GM18868 (cell line): ENCODE results near the gene RHCG.

ENCODE experiments used
- ATAC-seq: cut with Tn5 transposase; IDR thresholded peaks from one replicate; pipeline ENCODE4 v1.9.1; 2021; ENCODE audit warnings: mild to moderate bottlenecking, moderate library complexity; ENCODE audit not compliant: unreplicated experiment

RHCG gene

GRCh38 chr15:89446255-89446891 is 50.0 kb downstream of the RHCG start:
- peak; percentile 35 for ATAC-seq

DNA sequence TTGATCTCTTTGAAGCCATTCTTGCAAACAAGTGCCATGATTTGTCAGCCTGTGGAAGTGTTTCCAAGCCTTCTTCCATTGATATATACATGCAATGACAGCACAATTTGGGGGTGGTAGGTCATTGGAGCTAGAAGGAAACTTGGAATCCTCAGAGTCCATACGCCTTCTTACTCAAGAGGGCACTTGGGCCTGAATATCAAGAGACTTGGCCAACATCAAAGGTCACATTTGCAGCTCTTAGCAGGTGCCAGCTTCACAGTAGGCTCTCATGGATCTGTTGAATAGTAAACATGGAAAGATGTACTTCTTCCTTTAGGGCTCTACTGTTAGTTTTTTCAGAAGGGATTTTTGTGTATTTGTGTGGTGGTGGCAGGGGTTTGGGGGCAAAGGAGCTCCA is 50.9 kb downstream of the RHCG start:
- ATAC-seq: no peak

DNA sequence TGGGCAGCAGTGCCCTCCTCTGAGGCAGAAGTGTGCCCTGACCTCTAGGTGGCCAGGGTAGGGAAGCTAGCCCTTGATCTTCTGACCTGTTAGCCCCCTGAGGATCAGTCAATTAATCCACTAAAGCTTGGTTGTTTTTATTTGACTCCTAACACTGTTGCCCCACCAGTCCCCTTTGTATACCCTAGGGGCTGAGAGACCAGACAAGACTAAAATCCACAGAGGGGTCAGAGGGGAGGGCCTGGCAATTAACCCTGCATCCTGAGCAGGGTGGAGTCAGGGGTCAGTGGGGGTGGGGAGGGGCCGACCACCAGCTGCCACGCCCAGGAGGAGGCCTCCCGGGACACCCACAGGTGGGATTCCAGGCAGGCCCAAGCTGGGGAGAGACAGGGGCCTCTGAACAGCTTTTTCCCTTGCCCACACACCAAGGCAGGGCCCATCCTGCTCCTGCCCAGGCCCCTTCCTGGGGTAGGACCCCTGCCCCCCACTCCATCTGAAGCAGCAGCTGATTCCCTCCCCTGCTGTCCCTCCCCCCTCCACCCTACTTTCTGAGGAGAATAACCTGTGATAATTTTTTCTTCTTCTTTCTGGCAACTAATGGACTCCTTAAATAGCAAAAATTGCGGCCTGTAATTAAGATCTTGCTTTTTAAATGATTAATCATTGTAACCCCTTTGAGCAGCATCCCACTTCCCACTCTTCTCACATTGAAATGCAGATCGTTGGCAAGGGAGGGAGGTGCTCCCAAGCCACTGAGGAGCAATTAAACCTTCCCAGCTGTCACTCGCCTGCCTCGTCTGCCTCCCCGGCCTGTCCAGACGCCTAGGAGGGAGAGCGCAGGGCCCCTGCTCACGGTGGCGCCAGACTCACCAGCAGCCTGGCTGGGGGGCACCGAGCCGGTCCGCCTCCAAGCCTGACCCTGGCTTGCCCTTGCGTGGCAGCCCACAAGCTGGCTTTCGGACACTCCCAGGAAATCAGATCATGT is 51.9 kb downstream of the RHCG start:
- no peak for ATAC-seq

GRCh38 chr15:89443581-89443980 is 52.8 kb downstream of the RHCG start:
- ATAC-seq: no peak

- no peak for ATAC-seq
Measured at GRCh38 chr15:89442671-89443307, 53.6 kb downstream of the RHCG start.

DNA sequence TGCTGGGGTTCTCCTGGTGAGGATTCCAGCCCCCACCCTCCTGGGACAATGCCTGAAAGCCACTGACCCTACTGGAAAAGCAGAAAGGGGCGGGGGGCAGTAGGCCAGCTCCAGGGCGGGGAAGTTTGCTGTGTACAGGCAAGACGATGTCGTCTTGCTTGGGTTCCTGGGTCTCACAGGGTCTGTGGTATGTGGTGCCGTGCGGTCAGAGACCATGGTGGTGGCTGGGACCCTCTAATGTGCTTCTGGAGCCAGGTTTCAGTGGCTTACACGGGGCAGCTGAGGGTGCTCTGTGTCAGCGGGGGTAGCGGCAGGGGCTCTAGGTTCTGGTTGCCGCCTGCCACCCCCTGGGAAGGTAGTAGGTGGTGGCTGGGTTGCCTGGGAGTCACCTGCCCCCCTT is 54.2 kb downstream of the RHCG start:
- ATAC-seq: no peak

DNA sequence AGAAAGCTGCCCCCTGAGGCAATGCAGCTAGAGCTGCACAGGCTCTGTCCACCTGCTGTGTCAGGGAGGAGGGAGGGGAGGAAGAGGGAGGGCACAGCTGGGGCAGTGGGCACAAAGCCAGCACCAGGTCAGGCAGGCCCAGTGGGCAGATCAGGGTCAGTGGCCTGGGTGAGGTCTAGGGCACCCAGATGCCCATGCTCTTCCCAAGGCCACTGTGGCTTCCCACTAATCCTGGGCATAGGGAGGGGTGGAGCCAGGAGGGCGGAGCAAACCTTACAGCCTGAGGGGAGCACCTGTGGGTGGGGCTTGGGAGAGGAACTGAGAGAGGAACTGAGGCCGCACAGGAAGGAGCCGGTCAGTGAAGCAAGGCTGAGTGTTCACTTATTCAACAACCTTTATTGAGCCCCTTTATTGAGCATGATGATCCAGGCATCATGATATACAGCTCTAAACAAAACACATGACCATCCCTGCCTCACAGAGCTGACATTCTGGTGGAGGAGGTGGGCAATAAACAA is 55.0 kb downstream of the RHCG start:
- ATAC-seq: peak; percentile 95

DNA sequence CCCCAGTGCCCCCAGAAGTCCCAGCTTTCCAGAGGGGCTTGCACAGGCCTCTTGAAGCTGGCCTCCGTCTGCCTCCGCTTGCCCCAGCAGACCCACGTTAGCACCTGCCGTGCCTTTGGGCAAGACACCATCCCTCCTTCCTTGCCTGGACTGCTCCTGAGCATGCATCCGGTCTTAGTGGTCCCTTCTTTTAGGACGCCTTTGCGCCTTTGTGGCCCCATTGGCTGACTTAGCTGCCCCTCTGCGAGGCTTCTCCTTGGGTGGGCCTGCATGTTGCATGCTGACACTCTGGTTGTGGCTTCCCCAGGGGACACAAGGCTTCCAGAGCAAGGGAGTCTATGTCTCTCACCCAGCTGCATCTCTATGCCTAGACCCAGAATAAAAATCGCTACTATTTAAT is 56.6 kb downstream of the RHCG start:
- ATAC-seq: no peak

- no peak for ATAC-seq
Measured at GRCh38 chr15:89436560-89437311, 59.6 kb downstream of the RHCG start.

GRCh38 chr15:89435362-89435761 is 61.0 kb downstream of the RHCG start:
- ATAC-seq: no peak

DNA sequence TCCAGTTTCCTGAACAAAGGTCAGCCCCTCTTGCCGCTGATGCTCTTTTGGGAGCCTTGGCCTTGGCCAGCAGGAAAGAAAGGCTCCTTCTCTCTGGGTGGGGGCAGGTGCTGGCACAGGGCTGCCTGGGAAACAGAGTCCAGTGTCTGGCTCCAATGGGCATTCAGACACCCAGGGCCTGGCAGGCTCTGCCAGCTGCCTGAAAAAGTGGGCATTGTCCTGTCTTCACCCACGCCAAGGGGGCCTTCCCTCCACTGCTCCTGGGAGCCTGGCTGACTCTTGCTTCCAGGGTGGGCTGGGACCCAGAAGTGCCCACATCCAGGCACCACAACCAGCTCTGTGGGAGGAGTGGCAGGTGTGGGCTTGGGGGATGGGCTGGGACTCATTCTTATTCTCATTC is 62.7 kb downstream of the RHCG start:
- no peak for ATAC-seq

DNA sequence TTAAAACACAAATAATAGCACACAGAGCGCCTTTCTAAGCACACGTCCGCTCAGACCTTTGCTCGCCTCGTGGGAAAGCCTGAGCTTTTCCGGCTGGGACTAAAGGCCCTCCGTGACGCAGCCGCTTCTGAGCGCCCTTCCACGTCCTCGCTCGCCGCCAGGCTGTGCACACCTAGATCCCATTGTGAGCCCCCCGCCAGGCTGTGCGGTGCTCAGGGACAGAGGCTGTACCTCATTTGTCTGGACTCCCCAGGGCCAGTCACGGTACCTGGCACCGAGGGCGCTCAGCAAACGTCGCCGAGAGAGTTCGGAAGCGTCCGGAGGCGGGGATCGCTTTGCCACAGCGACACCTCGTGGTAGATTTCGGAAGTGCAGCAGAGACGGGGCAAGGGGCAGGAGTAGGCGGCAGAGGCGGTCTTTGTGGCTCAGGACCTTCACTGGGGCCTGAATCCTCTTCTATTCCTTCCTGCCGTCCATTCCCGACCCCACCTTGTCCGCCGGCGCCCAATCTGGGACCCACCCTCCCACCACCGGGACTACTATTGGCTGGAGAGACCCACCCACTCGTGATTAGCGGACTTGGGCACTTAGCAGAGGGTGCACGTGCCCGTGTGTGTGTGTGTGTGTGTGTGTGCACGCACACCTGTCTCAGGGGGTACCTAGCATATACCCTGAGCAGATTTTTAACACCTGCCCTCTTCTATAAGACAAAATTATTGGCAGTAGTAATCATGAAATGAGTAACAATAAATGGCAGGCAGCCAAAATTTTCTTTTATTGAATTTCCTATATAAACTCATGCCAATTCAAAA is 65.6 kb downstream of the RHCG start:
- peak; percentile 95 for ATAC-seq

- ATAC-seq: no peak
Measured at GRCh38 chr15:89429986-89430385, 66.4 kb downstream of the RHCG start.

DNA sequence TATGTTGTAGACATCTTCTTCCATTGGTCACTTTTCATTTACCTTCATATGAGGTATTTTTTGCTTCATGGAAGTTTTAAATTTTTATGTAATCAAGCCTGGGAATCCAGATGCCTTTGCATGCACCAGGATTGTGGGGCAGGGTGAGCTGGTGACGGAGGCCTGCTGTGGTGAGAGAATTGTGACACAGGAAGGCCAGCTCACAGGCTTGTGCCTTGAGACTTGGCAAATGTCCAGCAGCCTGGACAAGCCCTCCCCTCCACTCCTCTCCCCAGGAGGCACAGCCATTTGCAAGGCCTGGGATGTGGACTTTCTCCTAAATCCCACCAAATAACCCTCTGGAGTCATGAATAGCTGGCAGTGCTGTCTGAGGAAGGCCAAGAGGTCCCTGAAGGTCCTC is 67.4 kb downstream of the RHCG start:
- ATAC-seq: no peak

DNA sequence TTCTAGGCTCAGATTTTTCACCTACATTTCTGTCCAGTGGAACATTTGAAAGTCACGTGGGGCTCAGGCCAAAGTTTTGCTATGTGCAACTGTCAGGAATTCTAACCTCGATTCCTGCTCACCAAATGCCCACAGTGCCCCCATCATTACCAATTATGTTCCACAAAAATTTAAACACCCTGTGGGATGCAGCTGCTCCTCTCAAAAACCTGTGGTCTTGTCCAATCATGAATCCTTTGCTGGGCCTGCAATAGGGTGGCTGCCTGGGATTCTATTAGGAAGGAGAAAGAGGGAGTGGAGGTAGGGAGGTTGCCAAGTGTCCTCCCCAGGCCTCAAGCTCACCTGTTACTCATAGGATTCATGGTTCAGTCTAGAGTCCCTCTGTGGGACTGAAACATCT is 68.1 kb downstream of the RHCG start:
- no peak for ATAC-seq

DNA sequence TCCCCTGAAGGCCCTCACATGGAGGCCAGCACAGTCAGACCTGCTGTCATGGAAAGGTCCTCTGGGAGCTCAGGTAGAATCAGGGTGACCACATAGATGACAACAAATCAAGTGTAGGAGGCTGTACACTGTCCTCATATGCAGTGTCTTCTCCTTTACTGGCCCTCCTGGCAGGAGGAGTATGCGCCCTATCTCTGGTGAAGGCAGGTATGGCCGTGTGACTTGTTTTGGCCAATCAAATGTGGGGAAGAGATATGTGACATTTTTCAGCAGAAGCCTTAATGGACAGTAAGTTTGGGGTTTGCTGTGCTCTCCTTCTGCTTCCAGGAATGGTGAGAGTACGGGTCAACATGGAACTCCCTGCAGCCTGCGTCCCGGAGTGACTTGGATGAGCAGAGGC is 69.9 kb downstream of the RHCG start:
- no peak for ATAC-seq

GRCh38 chr15:89423981-89424380 is 72.4 kb downstream of the RHCG start:
- no peak for ATAC-seq
